AG09309 (cell line): Measurements from ENCODE around the gene RGS6.

Experiments used
- DNase-seq: peaks from one replicate; pipeline ENCODE4 v3.0.0-alpha.2; 2010; ENCODE audit warnings: low read depth
- H3K4me3 ChIP-seq: 2 replicates; pipeline ENCODE4 v1.5.1; 2011; ENCODE audit warnings: mild to moderate bottlenecking, low read depth, low read length, moderate library complexity; ENCODE audit not compliant: control insufficient read depth
- TF ChIP-seq, protein P1 (sequence below): IDR thresholded peaks from 2 replicates; pipeline ENCODE4 v1.5.1; 2011; ENCODE audit warnings: mild to moderate bottlenecking, low read depth, low read length, inconsistent platforms; ENCODE audit not compliant: insufficient read depth, control insufficient read depth; ENCODE audit errors: missing control alignments

The RGS6 gene

DNA sequence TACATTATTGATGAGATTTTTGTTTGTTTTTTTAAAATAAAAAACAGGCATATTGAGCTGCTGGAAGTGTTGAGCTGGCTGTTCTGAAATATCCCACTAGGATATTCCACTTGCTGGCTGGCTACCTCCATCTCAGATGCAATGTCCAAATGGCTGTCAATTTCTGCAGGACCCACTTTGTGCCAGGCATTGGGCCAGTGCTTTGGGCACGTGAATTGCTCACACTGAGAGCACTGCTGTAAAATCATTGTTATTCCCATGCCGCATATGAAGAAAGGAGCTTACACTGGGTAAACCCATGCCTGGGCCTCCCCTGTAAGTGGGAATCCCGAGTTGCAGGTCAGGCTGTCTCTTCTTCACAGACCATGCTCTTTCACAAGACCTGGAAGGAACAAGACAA, 56.7 kb downstream of the RGS6 start:
- TF ChIP-seq, protein P1, sequence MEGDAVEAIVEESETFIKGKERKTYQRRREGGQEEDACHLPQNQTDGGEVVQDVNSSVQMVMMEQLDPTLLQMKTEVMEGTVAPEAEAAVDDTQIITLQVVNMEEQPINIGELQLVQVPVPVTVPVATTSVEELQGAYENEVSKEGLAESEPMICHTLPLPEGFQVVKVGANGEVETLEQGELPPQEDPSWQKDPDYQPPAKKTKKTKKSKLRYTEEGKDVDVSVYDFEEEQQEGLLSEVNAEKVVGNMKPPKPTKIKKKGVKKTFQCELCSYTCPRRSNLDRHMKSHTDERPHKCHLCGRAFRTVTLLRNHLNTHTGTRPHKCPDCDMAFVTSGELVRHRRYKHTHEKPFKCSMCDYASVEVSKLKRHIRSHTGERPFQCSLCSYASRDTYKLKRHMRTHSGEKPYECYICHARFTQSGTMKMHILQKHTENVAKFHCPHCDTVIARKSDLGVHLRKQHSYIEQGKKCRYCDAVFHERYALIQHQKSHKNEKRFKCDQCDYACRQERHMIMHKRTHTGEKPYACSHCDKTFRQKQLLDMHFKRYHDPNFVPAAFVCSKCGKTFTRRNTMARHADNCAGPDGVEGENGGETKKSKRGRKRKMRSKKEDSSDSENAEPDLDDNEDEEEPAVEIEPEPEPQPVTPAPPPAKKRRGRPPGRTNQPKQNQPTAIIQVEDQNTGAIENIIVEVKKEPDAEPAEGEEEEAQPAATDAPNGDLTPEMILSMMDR = no peak
- no peak overlapping the region for H3K4me3 ChIP-seq

DNA sequence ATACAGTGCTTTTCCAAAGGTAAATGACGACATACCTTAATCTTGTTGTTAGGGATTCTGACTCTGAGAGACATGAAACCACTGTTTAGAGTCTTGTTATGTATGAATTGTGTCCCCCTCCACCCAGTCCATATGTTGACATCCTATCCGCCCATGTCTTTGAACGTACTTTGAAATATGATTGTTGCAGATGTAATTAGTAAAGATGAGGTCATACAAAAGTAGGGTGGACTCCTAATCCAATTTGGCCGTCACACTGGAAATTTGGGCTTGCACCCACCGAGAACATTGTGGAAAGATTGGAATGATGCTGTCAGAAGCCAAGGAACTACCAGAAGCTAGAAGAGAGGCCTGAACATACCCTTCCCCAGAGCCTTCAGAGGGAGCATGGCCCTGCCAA, 62.2 kb downstream of the RGS6 start:
- TF ChIP-seq, protein P1 = no peak
- no peak for DNase-seq
- no peak overlapping the region for H3K4me3 ChIP-seq

More for the DNA sequence above, 56.7 kb downstream of the RGS6 start:
- DNase-seq = no peak

DNA sequence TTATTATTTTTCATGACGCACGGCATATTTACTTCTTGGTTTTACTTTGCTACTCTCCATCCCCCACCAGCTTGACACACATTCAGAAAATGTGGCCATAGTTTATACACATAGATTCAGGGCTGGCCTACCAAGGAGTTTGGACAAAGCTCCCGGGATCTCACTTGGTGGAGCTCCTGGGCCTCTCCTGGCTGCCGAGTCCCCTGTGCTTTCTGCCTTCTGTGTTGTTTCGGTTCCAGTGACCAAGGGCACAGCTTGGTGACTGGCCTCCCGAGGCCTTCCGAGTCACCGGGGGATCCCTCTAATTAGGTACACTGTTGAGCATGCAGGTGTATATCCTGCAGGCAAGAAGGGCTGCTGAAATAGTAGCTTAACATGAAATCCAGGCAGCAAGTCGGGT, 63.5 kb downstream of the RGS6 start:
- TF ChIP-seq, protein P1 = no peak
- DNase-seq = no peak
- H3K4me3 ChIP-seq = no peak overlapping the region

DNA sequence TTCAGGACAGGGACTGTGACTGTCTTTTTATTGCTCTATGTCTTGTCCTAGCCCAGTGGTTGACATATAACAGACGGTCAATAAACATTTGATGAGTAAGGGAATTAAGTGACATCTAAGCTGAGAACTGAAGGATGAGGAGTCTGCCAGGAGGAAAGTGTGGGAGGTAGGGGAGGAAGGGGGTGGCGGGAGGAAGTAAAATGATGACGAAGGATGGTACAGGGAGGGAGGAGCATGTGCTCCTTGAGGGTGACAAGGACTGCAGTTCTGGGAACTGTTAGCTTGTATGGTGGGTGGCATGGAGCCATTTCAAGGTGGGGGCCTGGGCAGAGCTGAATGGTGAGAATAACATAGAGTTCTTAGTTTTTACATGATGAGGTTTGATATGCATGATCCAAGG, 64.4 kb downstream of the RGS6 start:
- no peak overlapping the region for H3K4me3 ChIP-seq
- TF ChIP-seq, protein P1 = no peak
- no peak for DNase-seq

DNA sequence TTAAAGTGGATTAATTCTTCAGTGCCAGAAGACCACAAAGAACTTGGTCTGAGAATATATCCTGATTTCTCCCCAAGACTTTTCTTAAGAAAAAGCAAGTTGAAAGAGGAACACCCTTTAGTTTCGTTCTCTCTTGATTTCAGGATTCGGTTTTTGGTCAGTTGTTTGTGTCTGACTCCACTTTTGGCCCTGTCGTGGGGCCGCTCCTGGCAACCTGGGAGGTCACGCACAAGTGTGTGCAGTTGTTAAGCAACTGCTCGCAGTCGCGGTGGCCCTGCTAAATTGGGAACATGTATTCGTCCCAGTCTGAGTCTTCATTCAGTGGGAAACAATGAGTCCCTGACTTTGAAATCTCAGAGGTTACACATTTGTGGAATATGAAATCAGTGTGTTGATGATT, 68.7 kb downstream of the RGS6 start:
- DNase-seq = no peak
- no peak overlapping the region for H3K4me3 ChIP-seq
- TF ChIP-seq, protein P1 = no peak

DNA sequence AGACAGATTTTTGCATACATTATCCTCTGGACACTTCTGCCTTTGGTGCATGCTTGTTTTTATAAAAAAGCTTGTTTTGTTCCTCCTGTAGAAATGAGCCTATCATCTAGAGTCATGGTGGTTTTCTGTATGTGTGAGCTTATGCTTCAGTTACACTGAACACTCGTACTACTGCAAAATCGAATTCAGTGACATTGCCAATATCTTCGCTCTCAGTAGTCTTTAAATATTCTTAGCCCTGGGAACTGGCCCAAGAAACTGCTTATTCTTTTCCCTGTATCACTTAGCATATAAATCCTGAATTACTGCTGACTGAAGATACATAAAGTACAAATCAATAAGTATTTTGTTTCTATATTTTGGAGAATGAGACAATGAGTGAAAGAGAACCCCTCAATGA, 70.5 kb downstream of the RGS6 start:
- no peak overlapping the region for H3K4me3 ChIP-seq
- no peak for DNase-seq
- TF ChIP-seq, protein P1 = no peak

DNA sequence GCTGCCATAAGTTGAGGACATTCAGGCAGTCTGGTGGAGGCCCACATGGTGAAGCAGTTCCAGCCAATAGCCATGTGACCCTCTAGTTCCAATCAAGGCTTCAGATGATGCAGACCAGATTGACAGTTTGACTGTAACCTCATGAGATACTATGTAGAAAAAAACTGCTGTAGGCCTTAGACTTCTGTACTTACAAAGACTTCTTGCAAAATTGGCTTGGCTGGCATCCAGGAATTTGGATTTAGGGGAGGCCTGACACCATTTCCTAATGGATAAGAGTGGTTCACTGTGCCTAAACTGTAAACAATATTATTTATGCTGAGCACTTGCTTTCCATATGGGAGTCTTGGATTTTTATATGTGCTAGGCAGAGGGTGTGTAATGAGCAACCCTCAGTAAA, 76.4 kb downstream of the RGS6 start:
- no peak for DNase-seq
- no peak overlapping the region for H3K4me3 ChIP-seq
- TF ChIP-seq, protein P1 = no peak
